Pancreas (tissue), 10 donors: ENCODE measurements around the gene CRACR2B. TPM values are rescaled to one million over a fixed set of nuclear protein-coding genes. Genes with fewer than 3 reads are reported as not detected.
A peak's percentile ranks its signal among the peaks of the same experiment; 100 is the strongest.

Experiments
- ATAC-seq, 4 donors: fragments of 200-7000 bp; cut with Tn5 transposase; one replicate each; pipeline versions ENCODE4 v1.8.0 to v1.9.1; 2020; ENCODE audit warnings: mild to moderate bottlenecking in 4 of 4, moderate library complexity in 4 of 4
- DNase-seq, 6 donors: peaks; one replicate each; pipeline ENCODE4 v3.0.0-alpha.2; 2020
- FAIRE-seq: peaks from 2 replicates; lab custom pipeline; 2012; peaks lifted over from hg19 to GRCh38; lab: Jason Lieb, UNC
- H3K27ac ChIP-seq, 4 donors: fragments of 200-600 bp; sonication (generic); 1 replicate in 3 of 4; 2 replicates in 1 of 4; pipeline versions ENCODE4 v1.5.0 to v1.8.0; 2020
- H3K27me3 ChIP-seq, 4 donors: fragments of 200-600 bp; one replicate each; pipeline ENCODE4 v1.8.0; 2021
- H3K36me3 ChIP-seq, 3 donors: fragments of 200-600 bp; sonication (generic) in 1 of 3; one replicate each; pipeline versions ENCODE4 v1.5.0 to v1.8.0; 2020 to 2021
- H3K4me1 ChIP-seq, 3 donors: fragments of 200-600 bp; one replicate each; pipeline ENCODE4 v1.8.0; 2021
- H3K4me3 ChIP-seq, 4 donors: fragments of 200-600 bp; sonication (generic) in 2 of 4; one replicate each; pipeline versions ENCODE4 v1.5.0 to v1.8.0; 2020 to 2021
- H3K9me3 ChIP-seq, 4 donors: fragments of 200-600 bp; one replicate each; pipeline ENCODE4 v1.8.0; 2021
- WGBS, 2 donors: extraction: QIAGEN DNeasy Blood & Tissue Kit; methylation state at CpG; one replicate each; pipeline ENCODE4 v1.1.7; 2013; 5-methylcytosine and 5-hydroxymethylcytosine counted together
- intact Hi-C, 3 donors: fragments of 100-400 bp; cut with DNase I; formaldehyde crosslinking; loops; one replicate each; pipeline versions ENCODE4 v1.11.1 to v1.14.2; 2022
- polyA plus RNA-seq, 2 donors: library from polyadenylated mRNA; stranded (reverse); fragments of 200-250 nt; gene quantifications; one replicate each; pipeline ENCODE4 v1.2.3, GENCODE V29; 2013
- total RNA-seq, 6 donors: library from RNA; stranded (reverse); fragmentation: NEBNext Ultra II Directional in 4 of 6; extraction: Animal tissue kit (Norgen Biotek cat#: 25700) in 4 of 6; gene quantifications; one replicate each; pipeline versions ENCODE4 v1.2.1 to v1.2.4, GENCODE V29; 2021 to 2023
- TF ChIP-seq, protein P1 (sequence below), 4 donors: fragments of 200-600 bp; sonication (generic) in 3 of 4; IDR thresholded peaks; one replicate each; pipeline versions ENCODE4 v1.5.0 to v1.8.0; 2021; ENCODE audit warnings: antibody characterized with exemption in 4 of 4
- donor health status: healthy with polysubstance abuse.
- donor health status: DM: no; HTN: no; CAD: no; lungs with moderate emphysema.
- donor health status: DM: no; HTN: no; CAD: no.
- donor health status: control.
- donor health status: control.
- donor health status: Bipolar disorder and iron deficiency.
- donor health status: DM: yes; HTN: yes; CAD: no.
- donor health status: DM: no; HTN: no; CAD: no.
- donor health status: DM: no; HTN: no; CAD: no.
- donor health status: DM: yes; HTN: yes; CAD: no.

Gene CRACR2B
- total and polyA plus RNA-seq, 8 donors, result 60.6 to 378 (median 125) TPM

DNA sequence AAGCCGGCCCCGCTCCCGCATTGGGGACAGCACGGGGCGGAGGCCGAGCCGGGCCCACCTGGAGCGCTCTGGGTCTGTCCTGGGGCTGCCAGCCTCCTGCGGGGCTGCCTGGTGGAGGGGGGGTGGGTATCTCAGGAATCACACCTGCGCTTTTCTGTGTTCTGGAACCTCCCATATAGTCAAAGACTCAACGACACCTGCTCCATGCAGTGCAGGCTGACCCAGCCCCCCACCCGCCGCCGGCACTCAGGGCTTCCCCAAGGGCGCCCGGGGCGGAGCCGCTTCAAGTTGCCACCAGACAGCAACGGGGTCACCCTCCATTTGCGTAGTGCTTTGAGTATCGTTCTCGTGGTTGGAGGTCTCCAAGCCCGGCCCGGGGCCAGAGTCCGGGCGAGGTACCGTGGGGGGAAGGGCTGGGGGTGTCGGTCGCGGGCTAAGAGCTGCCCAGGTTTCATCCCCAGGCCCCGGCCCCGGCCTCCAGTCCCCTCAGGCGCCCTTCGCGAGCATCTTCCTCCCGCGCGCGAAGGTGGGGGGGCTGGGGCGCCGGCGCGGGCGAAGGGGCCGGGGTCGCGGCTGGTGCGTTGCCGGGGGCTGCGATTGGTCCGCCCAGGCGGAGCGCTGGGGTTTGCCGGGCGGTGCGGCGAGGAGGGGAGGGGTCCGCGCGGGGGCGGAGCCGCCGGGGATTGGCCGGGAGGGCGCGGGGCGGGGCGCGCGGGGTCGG is 21.5 kb downstream of the CRACR2B start:
- FAIRE-seq (no peak), ATAC-seq (peak in 3 of 4 donors; percentile 5 to 22 (median 5)), DNase-seq (peak in 1 of 6 donors; percentile 35)
- Histone ChIP-seq H3K4me3 (peak overlapping the region in 2 of 4 donors; percentile 31 to 48), H3K27ac (no peak overlapping the region), H3K27me3 (no peaks in the 10 kb centered on the region), H3K4me1 (peaks cover under 1 to 19% (median 17%) of the 10 kb centered on the region in 3 donors), H3K36me3 (no peaks in the 10 kb centered on the region), H3K9me3 (no peaks in the 10 kb centered on the region)
- 7 to 9% methylated on average over 39 to 71 of the region's 71 CpGs for WGBS, 2 donors
- intact Hi-C loops, result loop anchor here in 1 of 3 donors (5.0 kb wide), 1 partner anchor 203 kb away; no protein-coding TSS in a partner anchor
- TF ChIP-seq, protein P1, sequence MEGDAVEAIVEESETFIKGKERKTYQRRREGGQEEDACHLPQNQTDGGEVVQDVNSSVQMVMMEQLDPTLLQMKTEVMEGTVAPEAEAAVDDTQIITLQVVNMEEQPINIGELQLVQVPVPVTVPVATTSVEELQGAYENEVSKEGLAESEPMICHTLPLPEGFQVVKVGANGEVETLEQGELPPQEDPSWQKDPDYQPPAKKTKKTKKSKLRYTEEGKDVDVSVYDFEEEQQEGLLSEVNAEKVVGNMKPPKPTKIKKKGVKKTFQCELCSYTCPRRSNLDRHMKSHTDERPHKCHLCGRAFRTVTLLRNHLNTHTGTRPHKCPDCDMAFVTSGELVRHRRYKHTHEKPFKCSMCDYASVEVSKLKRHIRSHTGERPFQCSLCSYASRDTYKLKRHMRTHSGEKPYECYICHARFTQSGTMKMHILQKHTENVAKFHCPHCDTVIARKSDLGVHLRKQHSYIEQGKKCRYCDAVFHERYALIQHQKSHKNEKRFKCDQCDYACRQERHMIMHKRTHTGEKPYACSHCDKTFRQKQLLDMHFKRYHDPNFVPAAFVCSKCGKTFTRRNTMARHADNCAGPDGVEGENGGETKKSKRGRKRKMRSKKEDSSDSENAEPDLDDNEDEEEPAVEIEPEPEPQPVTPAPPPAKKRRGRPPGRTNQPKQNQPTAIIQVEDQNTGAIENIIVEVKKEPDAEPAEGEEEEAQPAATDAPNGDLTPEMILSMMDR (IDR thresholded peaks at IDR 0.05), result no peak

DNA sequence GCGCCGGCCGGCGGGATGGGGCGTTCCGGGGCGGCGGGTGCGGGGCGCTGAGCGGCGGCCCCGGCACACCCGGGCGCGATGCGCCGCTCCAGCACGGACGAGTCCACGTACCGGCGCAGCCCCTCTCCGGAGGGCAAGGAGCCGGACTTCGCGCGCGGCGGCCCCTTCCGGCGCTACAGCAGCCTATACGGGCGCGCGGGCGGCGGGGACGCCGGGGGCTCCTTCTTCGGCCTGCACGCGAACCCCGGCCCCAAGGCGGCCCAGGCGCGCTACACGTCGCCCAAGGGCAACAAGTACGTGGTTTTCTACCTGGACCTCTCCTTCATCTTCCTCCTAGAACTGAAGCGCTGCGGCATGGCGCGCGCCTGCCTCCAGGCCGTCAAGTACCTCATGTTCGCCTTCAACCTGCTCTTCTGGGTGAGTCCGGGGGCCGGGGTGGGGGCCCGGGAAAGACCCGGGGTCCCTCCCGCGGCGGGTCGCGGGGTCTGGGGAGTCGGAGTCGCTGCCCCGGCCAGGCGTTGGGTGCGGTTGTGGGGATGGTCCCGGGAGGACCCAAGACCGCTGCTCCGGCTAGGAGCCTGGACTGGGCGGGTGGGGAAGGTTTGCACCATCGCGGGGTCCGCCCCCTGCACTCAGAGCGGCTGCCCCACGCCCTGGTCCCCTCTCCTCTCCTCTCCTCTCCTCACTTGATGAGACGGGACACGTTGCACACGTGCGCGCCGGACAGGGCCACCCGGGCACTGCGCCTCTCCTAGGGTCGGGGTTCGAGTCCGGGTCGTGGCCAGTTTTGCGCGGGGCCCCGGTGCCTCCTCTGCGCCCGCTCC is 22.4 kb downstream of the CRACR2B start:
- Histone ChIP-seq H3K4me3 (peak overlapping the region; percentile 8 to 31 (median 20)), H3K4me1 (peaks cover 0 to 16% (median 11%) of the 10 kb centered on the region in 3 donors)
- TF ChIP-seq, protein P1 (IDR thresholded peaks at IDR 0.05), result no peak

DNA sequence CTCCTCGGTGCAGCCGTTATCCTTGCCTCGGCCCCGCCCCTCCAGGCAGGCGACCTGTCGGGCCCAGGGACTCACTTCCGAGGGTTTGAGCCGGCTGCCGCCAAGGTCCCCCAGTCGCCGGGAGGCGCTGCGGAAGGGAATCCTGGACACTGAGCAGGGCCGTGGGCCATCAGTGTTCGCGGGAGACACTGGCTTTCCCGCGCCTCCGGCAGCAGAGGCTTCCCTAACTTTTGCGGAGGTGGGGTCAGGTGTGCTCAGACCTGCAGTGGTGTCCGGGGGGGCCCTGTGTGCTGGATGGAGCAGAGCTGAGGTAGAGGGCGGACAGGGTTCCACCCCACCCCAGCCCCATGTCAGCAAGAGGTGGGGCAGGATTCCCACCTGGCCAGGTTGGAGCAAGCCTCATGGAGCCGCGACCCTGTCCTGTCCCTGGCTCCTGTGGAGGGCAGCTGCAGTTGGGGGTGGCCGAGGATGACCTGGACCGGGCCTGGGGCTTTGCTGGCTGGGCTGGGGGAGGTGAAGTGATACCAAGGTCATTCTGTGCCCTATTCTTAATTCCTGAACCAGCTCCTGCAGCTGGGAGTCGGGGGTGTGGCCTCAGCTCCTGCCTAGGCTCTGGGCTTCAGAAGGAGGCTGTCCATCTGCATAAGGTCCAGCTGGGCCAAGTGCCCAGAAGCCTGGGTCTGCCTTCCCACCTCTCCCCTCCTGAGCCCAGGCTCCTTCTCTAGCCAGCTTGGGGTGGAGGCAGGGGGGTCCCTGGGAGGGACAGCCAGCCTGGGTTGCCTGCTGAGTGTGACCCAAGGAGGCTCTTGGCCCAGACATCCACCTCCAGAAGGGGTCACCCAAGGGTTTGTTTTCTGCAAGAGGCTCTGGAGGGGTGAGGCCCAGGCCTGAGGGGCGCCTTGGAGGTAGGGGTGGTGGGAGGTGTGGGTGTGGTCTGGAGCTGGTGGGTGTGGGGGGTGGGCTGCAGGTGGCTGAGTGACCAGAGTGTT is 23.4 kb downstream of the CRACR2B start:
- peaks cover 0 to 16% (median 11%) of the 10 kb centered on the region in 3 donors for H3K4me1 ChIP-seq

More for the DNA sequence above, 22.4 kb downstream of the CRACR2B start:
- WGBS, 2 donors, result 30 to 36% methylated on average over 73 to 97 of the region's 97 CpGs
- Histone ChIP-seq H3K36me3 (no peaks in the 10 kb centered on the region), H3K27me3 (no peaks in the 10 kb centered on the region), H3K9me3 (no peaks in the 10 kb centered on the region), H3K27ac (no peak overlapping the region)
- intact Hi-C loops, result loop anchor here in 1 of 3 donors (5.0 kb wide), 1 partner anchor 202 kb away; no protein-coding TSS in a partner anchor
- ATAC-seq (no peak), DNase-seq (no peak), FAIRE-seq (no peak)

DNA sequence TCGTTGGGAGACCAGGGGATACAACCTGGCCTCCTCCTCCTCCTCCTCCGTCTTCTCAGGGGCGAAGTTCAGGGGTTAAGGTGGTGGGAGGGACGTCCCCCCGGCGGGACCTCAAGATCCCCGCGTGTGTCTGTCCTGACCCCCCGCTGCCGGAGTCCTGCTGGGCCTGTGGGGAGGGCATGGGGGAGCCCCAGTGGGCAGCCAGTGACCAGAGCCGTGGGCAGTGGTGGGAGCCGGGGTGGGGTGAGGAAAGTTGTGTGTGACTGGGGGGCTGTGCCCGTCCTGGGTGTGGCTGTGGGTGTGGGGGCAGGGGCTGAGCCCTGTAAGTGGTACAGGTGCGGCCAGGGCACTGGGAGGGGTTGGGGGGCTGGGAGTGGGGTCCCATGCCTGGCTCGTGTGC is 25.0 kb downstream of the CRACR2B start:
- no peak overlapping the region for H3K4me3 ChIP-seq
- H3K4me1 ChIP-seq, result peaks cover 0 to 16% (median 11%) of the 10 kb centered on the region in 3 donors
- DNase-seq (no peak), FAIRE-seq (no peak), ATAC-seq (no peak)
- WGBS, 2 donors, result 84 to 87% methylated on average over 14 to 15 of the region's 15 CpGs
- H3K36me3 ChIP-seq, result no peaks in the 10 kb centered on the region
- no peaks in the 10 kb centered on the region for H3K9me3 ChIP-seq
- H3K27me3 ChIP-seq, result no peaks in the 10 kb centered on the region
- H3K27ac ChIP-seq, result no peak overlapping the region
- TF ChIP-seq, protein P1 (IDR thresholded peaks at IDR 0.05), result no peak
- intact Hi-C loops, result no loop called here

More for the DNA sequence above, 23.4 kb downstream of the CRACR2B start:
- no peak for FAIRE-seq
- no peak for ATAC-seq
- no peaks in the 10 kb centered on the region for H3K27me3 ChIP-seq
- no peak overlapping the region for H3K4me3 ChIP-seq
- H3K9me3 ChIP-seq, result no peaks in the 10 kb centered on the region
- intact Hi-C loops, result no loop called here
- TF ChIP-seq, protein P1 (IDR thresholded peaks at IDR 0.05), result no peak
- no peak for DNase-seq
- H3K27ac ChIP-seq, result no peak overlapping the region
- WGBS, 2 donors, result 74 to 82% methylated on average over 28 of the region's 28 CpGs
- no peaks in the 10 kb centered on the region for H3K36me3 ChIP-seq
